Thoracic aorta (tissue), 2 donors: ENCODE measurements around the gene ATRIP. TPM values are rescaled to one million over a fixed set of nuclear protein-coding genes. Genes with fewer than 3 reads are reported as not detected.

Experiments used
- ATAC-seq: fragments of 150-250 bp; one replicate; pipeline ENCODE4 v1.8.0; 2017; ENCODE audit warnings: low read depth; ENCODE audit not compliant: insufficient number of reproducible peaks, low FRiP score
- DNase-seq: peaks from one replicate; pipeline ENCODE4 v3.0.0-alpha.2; 2020; ENCODE audit warnings: low spot score
- H3K27ac ChIP-seq, 2 donors: fragments of 200-600 bp; sonication (generic); 1 replicate in 1 of 2; 2 replicates in 1 of 2; pipeline ENCODE4 v1.5.1; 2016; ENCODE audit warnings: mild to moderate bottlenecking in 2 of 2, moderate library complexity in 2 of 2
- H3K27me3 ChIP-seq: fragments of 200-600 bp; sonication (generic); replicated peaks from 2 replicates; pipeline ENCODE4 v1.6.0; 2016; ENCODE audit warnings: mild to moderate bottlenecking; ENCODE audit not compliant: insufficient read depth
- H3K36me3 ChIP-seq: fragments of 200-600 bp; sonication (generic); one replicate; pipeline ENCODE4 v1.5.1; 2016
- H3K4me1 ChIP-seq, 2 donors: fragments of 200-600 bp; sonication (generic); 1 replicate in 1 of 2; 2 replicates in 1 of 2; pipeline versions ENCODE4 v1.5.1 to v1.6.0; 2016; ENCODE audit warnings: low read depth in 2 of 2, mild to moderate bottlenecking in 1 of 2; ENCODE audit not compliant: control insufficient read depth in 1 of 2
- H3K4me3 ChIP-seq: fragments of 200-600 bp; sonication (generic); 2 replicates; pipeline ENCODE4 v1.5.1; 2016; ENCODE audit warnings: mild to moderate bottlenecking
- H3K9me3 ChIP-seq: fragments of 200-600 bp; sonication (generic); 2 replicates; pipeline ENCODE4 v1.5.1; 2016
- CTCF ChIP-seq: fragments of 200-600 bp; sonication (generic); IDR thresholded peaks from one replicate; pipeline ENCODE4 v1.5.1; 2019; ENCODE audit warnings: antibody characterized with exemption
- total RNA-seq, 2 donors: library from RNA; depleted of rRNA; stranded (reverse); fragments of >200 nt; gene quantifications; one replicate each; pipeline versions ENCODE4 v1.1.0 to v1.2.3, GENCODE V29; 2016

ATRIP gene
- total RNA-seq, 2 donors from 2014 or later = 4.0 to 8.3 TPM

GRCh38 chr3:48435774-48436476 lies 10.6 kb upstream of the ATRIP start:
- H3K4me3 ChIP-seq = no peak overlapping the region
- H3K4me1 ChIP-seq = peaks cover 0 to 13% of the 10 kb centered on the region in 2 donors
- no peaks in the 10 kb centered on the region for H3K36me3 ChIP-seq
- H3K9me3 ChIP-seq = no peaks in the 10 kb centered on the region
- DNase-seq = no peak
- no peak for ATAC-seq
- peak overlapping the region; percentile 14 to 16 for H3K27ac ChIP-seq
- TF ChIP-seq CTCF = peak; percentile 95
- H3K27me3 ChIP-seq = no peaks in the 10 kb centered on the region

- no peak for ATAC-seq
- Histone ChIP-seq H3K36me3 (no peaks in the 10 kb centered on the region), H3K27ac (no peak overlapping the region), H3K4me1 (peaks cover 3 to 17% of the 10 kb centered on the region in 2 donors), H3K9me3 (no peaks in the 10 kb centered on the region), H3K27me3 (no peaks in the 10 kb centered on the region), H3K4me3 (no peak overlapping the region)
- no peak for TF ChIP-seq CTCF
- DNase-seq = no peak
Observed at GRCh38 chr3:48436477-48436787, 10.1 kb upstream of the ATRIP start.

GRCh38 chr3:48436855-48437254 lies 9.7 kb upstream of the ATRIP start:
- Histone ChIP-seq H3K27me3 (no peaks in the 10 kb centered on the region), H3K9me3 (no peaks in the 10 kb centered on the region), H3K4me3 (no peak overlapping the region), H3K4me1 (peaks cover 7 to 21% of the 10 kb centered on the region in 2 donors), H3K27ac (no peak overlapping the region), H3K36me3 (no peaks in the 10 kb centered on the region)
- TF ChIP-seq CTCF = no peak
- ATAC-seq = no peak
- DNase-seq = no peak

GRCh38 chr3:48437812-48438211 lies 8.7 kb upstream of the ATRIP start:
- DNase-seq (no peak), ATAC-seq (no peak)
- Histone ChIP-seq H3K9me3 (no peaks in the 10 kb centered on the region), H3K4me1 (peaks cover 7 to 25% of the 10 kb centered on the region in 2 donors), H3K27ac (no peak overlapping the region), H3K36me3 (no peaks in the 10 kb centered on the region), H3K27me3 (no peaks in the 10 kb centered on the region), H3K4me3 (no peak overlapping the region)
- TF ChIP-seq CTCF = no peak

- H3K9me3 ChIP-seq = no peaks in the 10 kb centered on the region
- DNase-seq (peak; percentile 94), ATAC-seq (peak; percentile 88)
- H3K36me3 ChIP-seq = peaks cover 8% of the 10 kb centered on the region
- peak within 1 kb of the TSS; percentile 87 to 96 for H3K27ac ChIP-seq
- H3K4me3 ChIP-seq = peak within 1 kb of the TSS; percentile 82
- no peaks in the 10 kb centered on the region for H3K27me3 ChIP-seq
- peaks cover 7 to 25% of the 10 kb centered on the region in 2 donors for H3K4me1 ChIP-seq
- TF ChIP-seq CTCF = no peak
Observed at GRCh38 chr3:48439820-48440589, 6.5 kb upstream of the ATRIP start, which contains the start of the genes CCDC51 and TMA7. TSS of gene CCDC51 (minus strand) at chr3:48440119. CDS start at chr3:48435128, 4,991 bp downstream. TSS of gene TMA7 (plus strand) at chr3:48440257. CDS start at chr3:48440297, 40 bp downstream.
